ENCODE data around the gene MAB21L3. TPM values are rescaled to one million over a fixed set of nuclear protein-coding genes. Genes with fewer than 3 reads are reported as not detected.

The MAB21L3 gene
- total RNA-seq (2014; rRNA removed; shearing (Covaris generic)), result 0.04 and 0.19 TPM in 2 replicates

GRCh38 chr1:116110567-116111523, at the start of gene MAB21L3:
MAB21L3 (plus strand) TSS chr1:116111399; CDS start chr1:116112616, 1,217 bp downstream.

Other genes with a start within 250 kb of the MAB21L3 start
- gene SLC22A15, start 134.9 kb upstream of the MAB21L3 start, total RNA-seq (2014; rRNA removed; shearing (Covaris generic)), result 4.6 and 4.7 TPM in 2 replicates

All from A375 (cell line).